Pulmonary artery endothelial cell (primary cell): Measurements from ENCODE around the gene CACUL1. TPM values are rescaled to one million over a fixed set of nuclear protein-coding genes. Genes with fewer than 3 reads are reported as not detected.

Source experiments
- DNase-seq: peaks from one replicate; pipeline ENCODE4 v3.0.0-alpha.2; 2011; ENCODE audit warnings: low read depth, low spot score
- total RNA-seq: library from RNA; depleted of rRNA; stranded (reverse); fragments of >200 nt; gene quantifications from 2 replicates; pipeline ENCODE4 v1.2.3, GENCODE V29; 2014

The CACUL1 gene
- total RNA-seq, 1 donor from 2014 or later: 27.4 TPM

DNA sequence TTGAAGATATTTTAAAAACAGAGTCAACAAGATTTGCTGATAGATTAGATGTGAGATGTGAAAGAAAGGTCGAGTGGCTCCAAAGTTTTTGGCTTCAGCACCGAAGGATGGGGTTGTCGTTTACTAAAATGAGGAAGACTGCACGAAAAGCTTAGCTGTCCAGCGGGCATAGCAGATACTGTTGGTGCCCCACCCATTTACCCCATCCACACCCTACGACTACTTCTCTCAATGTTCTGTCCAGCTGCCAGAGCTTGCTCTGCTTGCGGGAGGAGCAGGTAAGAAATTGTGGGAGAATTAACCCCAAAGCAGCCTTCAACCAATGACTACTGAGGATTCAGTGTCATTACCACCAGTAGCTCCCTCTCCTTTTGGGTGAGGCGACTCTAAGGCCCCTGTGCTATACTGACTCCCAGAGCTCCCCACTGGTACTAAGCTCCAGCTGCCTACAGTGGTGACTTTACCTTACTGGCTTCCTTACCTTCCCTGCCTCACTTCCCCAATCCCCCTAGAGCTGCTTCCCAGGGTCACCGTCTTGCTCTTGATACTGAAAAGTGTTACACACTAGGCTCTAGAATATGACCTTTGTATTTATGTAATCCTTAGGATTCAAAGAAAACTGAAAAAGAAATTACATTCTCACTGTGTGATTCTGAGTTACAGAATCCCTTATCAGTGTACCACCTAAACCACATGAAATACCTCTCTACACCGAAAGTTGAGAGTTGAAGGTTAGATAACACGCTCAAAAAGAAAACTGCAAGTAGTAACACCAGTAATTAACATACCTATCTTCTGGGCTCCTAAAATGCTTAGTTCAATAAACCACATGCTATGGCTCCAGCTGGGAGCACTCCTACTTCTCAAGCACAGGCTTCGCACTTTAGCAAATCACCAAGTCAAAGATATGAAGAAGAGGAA lies 22.3 kb downstream of the CACUL1 start:
- DNase-seq: no peak

DNA sequence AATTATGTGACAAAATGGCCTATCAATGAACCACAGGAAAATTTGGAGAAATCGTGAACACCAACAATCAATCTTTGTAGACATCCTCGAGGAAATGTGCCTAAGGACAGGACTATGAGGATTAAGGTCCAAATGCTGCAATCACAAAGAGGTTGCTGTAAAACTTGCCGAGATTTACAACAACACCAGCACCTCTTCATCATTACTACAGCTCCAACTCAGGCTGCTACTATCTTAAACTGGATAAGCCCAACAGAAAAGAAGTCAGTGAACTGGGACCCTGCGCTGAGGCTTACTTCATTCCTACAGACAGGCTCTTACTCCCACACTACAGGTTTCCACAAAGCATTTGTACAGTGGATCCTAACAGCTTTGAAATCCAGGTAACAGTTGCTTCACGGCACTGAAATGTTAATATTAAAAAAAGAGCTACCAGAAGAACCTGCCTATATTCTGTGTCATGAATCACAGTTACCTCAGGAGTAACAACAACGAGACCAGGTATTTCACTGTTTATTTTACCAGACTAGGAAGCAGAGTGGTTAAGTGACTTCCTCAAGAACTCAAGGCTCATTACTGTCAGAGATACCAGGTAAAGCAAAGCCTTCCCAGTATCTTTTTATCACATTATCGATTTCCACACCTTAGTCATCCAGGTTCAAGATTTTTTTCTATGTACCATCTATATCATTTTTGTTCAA lies 23.9 kb downstream of the CACUL1 start:
- DNase-seq: no peak

DNA sequence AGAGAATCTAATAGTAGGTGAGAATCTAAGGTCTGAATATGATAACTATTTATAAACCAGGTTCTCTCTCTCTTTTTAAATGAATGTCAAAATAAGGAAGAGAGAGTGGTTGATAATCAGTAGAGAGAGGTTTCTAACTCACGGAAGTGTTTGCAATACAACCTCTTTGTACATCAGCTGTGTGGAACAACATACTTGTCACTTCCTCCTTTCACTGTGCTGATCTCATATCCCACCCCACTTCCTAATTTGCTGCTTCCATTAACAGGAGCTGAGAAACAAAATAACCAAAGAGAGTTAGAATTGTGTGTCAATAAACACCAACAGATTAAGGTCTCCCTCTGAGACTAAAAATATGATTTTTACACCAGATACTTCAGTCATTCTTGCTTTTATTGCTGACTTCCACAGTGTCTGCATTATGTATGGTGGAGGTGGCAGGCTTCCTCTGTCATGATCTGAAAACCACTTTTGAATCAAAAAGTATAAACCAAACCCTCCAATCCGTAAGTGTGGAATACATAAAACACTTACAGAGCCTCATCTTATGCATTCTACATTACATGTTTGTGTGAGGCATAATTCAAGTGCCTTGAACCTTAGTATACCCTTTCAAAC lies 25.0 kb downstream of the CACUL1 start:
- peak; percentile 43 for DNase-seq

DNA sequence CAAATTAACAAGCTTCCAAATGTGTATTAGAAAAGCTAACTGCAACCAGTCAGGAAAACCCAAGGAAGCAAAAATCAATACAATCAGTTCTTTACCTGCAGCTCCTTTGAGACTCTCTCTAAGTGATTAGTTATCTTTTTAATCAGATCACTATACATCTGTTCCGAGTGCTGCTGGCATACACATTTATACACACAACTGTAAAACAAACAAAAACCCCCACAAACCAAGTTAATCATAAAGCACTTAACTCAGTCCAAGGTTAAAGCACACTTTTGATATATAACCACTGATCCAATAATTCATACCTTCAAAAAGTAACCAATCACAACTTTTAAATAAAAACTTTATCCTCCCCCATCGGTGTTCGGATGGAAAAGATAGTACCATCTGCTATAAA lies 25.6 kb downstream of the CACUL1 start:
- DNase-seq: no peak

- no peak for DNase-seq
These were observed 28.8 kb downstream of the CACUL1 start for GRCh38 chr10:118725886-118726500.

- peak; percentile 22 for DNase-seq
These were observed 31.3 kb downstream of the CACUL1 start for GRCh38 chr10:118723466-118723865.

DNA sequence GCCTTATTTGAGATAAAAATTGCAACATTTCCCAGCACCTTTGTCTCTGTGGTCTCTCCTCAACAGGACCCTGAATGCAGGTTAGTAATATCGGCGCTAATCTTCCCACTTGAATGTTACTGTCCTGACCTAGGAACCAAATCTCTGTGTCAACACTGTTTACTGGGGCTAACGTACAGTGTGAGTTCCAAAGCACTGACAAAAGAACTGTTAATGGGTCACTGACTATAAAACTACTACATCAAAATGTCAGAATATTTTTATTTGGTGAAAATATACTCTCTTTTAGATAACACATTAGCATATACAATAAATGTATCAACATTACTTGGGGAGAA lies 33.3 kb downstream of the CACUL1 start:
- DNase-seq: no peak

- DNase-seq: no peak
These were observed 33.9 kb downstream of the CACUL1 start for GRCh38 chr10:118720685-118721538.

DNA sequence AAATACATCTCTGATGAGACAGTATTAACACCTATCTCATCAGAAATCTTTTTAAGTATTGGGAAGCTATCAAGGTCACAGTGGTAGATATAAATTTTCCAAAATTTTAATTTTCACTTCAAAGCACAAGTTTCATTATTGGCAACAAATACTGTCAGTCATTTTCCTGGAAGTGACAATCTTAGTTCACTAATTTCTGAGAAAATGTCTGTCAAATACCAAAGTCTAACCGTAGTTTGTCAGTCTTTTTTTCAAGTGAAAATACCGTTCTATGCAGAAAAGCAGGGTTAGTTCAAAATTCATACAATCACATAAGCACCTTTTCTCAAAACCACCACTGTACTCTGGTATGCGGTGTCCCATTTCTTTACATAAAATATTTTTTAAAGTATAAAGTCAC lies 40.4 kb downstream of the CACUL1 start:
- no peak for DNase-seq

GRCh38 chr10:118712930-118713634 lies 41.7 kb downstream of the CACUL1 start:
- DNase-seq: no peak

GRCh38 chr10:118712080-118712479 lies 42.7 kb downstream of the CACUL1 start:
- no peak for DNase-seq

DNA sequence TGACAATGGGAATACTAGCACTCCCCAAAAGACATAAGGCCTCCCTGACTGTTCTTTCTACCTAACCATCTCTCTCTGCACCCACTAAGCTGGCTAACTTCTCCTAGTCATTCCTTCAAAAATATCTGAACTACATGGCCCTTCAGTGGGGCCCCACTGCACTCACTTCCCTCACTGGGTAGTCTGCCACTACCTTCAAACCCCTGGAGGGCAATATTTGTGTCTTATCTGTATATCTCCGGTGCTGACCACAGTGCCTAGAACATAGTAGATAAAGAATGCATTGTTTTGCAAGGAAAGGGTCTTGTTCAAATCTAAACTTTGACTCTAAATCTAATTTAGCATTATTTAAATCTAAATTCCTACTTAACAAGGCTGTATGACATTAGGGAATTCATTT lies 44.3 kb downstream of the CACUL1 start:
- no peak for DNase-seq

- DNase-seq: no peak
These were observed 46.2 kb downstream of the CACUL1 start for GRCh38 chr10:118708571-118708970.

GRCh38 chr10:118704711-118705110 lies 50.1 kb downstream of the CACUL1 start:
- no peak for DNase-seq

DNA sequence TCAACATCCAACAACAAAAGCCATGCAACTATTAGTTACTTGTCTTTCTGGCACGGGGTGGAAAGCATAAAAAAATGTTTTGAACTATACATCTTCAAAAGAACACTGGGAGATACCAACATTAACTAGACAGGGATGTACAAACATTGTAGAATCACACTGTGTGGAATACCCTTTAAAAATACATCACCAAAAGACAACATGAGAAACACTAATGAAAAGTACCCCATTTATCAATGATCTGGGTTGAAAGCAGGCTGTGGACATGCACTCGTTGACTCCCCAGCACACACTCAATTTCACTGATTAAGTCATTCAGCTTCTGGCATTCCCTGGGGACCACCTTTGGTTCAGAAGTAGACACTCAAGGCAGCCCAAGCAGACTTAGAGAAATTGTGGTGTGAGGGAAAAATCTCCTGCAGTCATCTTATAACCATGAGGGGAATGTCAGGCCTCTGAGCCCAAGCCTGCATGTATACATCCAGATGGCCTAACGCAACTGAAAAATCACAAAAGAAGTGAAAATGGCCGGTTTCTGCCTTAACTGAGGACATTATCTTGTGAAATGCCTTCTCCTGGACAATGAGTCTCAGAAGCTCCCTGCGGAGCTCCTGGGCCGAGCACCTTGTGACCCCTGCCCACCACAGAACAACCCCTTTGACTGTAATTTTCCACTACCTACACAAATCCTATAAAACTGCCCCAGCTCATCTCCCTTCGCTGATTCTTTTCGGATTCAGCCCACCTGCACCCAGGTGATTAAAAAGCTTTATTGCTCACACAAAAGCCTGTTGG lies 53.0 kb downstream of the CACUL1 start:
- no peak for DNase-seq

GRCh38 chr10:118698421-118698820 lies 56.3 kb downstream of the CACUL1 start:
- peak; percentile 40 for DNase-seq

- no peak for DNase-seq
These were observed 59.9 kb downstream of the CACUL1 start for GRCh38 chr10:118694848-118695247.

DNA sequence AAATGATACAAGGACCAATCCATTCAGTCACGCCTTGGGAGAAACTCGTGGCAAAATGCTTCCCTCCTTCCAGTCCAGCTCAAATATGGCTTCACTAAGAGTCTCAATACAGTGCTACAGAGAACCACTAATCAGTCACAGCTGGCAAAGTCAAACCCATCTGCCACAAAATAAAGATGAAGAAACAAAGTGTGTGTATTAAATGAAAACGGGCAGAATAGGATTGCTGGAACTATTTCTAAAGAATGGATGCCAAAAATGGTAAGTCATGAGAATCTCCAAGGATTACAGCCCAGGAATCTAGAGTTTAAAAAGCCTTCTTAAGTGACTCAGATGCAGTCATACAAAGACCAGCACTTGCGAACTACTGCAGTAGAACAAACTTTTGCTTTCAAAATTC lies 61.9 kb downstream of the CACUL1 start:
- no peak for DNase-seq

DNA sequence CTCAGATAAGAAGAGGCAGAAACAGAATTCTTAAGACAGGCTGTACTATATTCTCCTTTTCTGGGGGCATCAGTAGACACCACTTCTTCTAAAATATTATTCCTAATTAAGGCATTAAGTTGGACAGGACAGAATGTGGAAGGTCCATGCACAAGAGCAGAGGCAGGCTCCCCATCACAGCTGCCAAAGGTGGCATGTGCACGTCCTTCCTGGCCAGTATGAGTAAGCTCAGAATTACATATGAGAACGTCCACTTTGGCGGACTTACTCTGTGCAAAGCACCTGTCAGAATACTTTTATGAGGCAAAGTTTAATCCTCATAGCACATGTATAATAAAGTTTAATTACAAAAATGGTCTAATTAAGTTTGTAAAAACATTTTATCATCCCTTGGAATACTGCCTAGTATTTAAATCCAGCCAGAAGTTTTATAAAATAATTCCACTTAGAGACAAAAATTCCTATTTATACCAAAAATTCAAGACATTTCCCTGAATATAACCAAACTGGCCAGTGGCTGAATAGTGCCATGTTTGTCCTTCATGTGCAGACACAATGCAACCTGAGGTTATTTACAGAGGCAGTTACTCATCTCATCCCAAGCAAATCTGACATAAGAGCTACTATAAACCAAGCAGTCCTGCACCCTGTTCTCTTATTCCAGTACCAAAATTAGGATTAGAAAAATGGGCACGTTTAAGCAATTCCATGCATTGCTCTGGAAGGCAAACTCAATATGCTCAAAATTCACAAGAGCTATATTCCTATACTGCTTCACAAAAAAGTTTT lies 65.5 kb downstream of the CACUL1 start:
- DNase-seq: no peak
